Uterus (tissue), 2 donors: ENCODE data around the gene NEDD4.

Experiments used
- POLR2A ChIP-seq, 2 donors: fragments of 450-650 bp; IDR thresholded peaks; one replicate each; pipeline ENCODE4 v1.6.1; 2016; ENCODE audit warnings: antibody characterized with exemption in 2 of 2, mild to moderate bottlenecking in 1 of 2, moderate library complexity in 1 of 2
- TF ChIP-seq, protein P1 (sequence below), 4 experiments: fragments of 200-600 bp in 2 of 4; fragments of 450-650 bp in 2 of 4; sonication (generic) in 2 of 4; IDR thresholded peaks; one replicate each; pipeline ENCODE4 v1.5.1; 2016 to 2019; ENCODE audit warnings: antibody characterized with exemption in 4 of 4, mild to moderate bottlenecking in 2 of 4, moderate library complexity in 1 of 4

DNA sequence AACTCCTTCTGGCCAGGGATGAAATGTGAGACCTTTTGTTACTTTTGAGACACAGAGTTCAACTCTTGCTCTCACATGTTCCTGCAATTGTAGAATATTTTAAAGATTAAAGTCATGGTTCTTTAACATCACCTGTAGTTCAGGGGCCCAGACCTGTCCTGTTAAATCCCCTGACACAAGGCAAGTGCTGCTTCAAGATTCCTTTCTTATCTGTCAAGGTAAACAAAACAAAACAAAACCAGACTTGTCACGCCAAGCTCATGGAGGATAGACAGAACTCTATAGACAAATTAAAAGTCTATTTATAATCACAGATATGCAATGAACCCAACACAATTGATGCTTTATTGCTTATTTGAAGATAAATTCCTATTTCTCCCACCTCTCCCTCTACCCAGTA lies 48.6 kb upstream of the NEDD4 start:
- TF ChIP-seq, protein P1, sequence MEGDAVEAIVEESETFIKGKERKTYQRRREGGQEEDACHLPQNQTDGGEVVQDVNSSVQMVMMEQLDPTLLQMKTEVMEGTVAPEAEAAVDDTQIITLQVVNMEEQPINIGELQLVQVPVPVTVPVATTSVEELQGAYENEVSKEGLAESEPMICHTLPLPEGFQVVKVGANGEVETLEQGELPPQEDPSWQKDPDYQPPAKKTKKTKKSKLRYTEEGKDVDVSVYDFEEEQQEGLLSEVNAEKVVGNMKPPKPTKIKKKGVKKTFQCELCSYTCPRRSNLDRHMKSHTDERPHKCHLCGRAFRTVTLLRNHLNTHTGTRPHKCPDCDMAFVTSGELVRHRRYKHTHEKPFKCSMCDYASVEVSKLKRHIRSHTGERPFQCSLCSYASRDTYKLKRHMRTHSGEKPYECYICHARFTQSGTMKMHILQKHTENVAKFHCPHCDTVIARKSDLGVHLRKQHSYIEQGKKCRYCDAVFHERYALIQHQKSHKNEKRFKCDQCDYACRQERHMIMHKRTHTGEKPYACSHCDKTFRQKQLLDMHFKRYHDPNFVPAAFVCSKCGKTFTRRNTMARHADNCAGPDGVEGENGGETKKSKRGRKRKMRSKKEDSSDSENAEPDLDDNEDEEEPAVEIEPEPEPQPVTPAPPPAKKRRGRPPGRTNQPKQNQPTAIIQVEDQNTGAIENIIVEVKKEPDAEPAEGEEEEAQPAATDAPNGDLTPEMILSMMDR (IDR thresholded peaks at IDR 0.05) = no peak
- TF ChIP-seq POLR2A (IDR thresholded peaks at IDR 0.05) = no peak
